Erythroblast (primary cell): ENCODE measurements around the gene ONECUT1.

Experiments
- DNase-seq, 2 experiments: peaks; one replicate each; lab custom pipeline; 2025; lab: John Stamatoyannopoulos, UW
- GATA1 ChIP-seq: IDR thresholded peaks from 2 replicates; pipeline ENCODE4 v1.6.1; 2011; ENCODE audit warnings: low read depth, mild to moderate bottlenecking, control low read depth, low read length, moderate library complexity
- POLR2A ChIP-seq: IDR thresholded peaks from 2 replicates; pipeline ENCODE4 v1.6.1; 2011; ENCODE audit warnings: mild to moderate bottlenecking, low read length

ONECUT1 gene

DNA sequence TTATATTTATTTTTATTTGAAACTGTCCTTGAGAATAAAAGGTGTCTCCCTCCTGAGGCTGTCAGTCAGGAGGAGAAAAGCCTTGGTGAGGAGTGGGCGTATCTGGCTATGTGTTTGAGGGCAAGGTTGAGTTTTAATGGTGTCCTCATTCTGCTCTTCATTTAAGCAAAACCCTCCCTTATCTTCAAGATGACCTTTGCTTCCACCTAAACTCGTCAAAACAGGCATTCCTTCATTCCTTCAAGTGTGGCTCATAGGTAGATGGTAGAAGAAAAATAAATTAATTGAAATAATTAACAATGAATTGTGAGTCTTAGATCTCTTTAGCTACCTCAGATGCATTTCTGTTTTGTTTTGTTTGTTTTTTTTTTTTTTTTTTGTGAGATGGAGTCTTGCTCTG is 71.6 kb downstream of the ONECUT1 start:
- DNase-seq = no peak
- TF ChIP-seq POLR2A (no peak), GATA1 (no peak)

DNA sequence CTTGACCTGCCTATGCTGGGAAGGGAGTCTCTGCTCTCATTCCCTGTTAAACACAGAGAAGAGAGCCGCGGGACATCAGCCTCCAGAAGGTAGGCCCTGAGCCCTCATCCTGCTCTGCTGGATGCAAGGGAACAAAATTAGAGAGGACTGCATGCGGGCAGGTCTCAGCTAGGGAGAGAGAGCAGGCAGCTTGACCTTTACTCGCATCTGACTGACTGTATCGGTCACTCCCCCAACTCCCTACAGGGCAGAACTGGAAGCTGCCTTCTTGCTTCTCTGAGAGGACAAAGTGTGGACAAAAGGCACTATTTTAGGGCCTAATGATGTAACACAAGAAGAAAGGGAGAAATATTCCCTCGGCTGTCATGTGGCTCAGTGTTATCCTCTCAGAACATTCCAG is 72.2 kb downstream of the ONECUT1 start:
- no peak for TF ChIP-seq POLR2A
- no peak for TF ChIP-seq GATA1
- no peak for DNase-seq

DNA sequence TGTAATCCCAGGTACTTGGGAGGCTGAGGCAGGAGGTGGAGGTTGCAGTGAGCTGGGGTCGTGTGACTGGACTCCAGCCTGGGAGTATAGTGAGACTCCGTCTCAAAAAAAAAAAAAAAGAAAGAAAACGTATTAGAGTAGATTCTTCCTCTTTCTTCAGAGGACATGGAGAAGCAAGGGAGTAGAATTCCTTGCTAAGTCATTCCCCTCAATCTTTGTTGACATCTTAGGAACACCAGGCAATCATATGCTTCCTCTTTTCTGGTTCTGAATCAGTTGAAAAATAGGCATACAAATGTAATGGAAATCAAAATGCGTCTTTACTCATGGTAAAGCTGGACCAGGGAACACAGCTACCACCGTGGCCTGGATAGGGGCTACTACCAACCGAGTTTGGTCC is 72.7 kb downstream of the ONECUT1 start:
- no peak for DNase-seq
- no peak for TF ChIP-seq POLR2A
- no peak for TF ChIP-seq GATA1

DNA sequence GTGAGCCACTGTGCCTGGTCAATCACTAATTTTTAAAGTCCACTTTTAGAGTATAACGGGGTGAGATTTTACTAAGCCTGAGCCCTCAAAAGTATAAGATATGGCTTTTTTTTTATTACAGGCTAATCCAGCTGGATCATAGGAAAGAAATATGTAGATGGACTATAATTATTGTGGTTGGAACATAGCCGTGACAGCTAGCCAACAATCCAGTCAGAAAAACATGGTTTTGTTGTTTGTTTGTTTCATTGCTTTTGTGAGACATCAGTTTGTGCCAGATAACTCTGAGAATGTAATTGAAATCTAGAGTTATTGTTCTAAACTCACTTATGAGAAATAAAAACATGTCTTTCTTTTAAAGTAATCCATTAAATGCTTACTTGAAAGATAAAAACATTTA is 73.6 kb downstream of the ONECUT1 start:
- DNase-seq = no peak
- TF ChIP-seq POLR2A = no peak
- TF ChIP-seq GATA1 = no peak

DNA sequence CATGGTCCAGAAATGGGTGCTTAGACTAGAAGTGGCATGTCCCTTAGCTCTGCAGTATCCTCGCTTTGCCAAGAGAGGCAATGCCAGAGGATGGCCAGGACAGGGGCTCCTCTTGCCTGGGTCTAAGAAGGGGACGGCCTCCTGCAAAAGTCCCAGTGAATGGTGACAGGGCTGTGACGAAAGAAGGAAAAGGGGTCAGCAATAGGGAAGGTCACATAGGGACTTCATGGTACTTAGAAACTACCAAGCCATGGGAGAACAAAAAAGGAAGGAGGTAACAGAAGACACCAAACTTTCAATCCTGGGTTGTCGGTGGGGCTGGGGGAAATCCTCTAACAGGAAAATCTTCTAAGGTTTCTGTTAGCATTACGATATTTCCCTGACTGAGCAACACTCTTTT is 74.7 kb downstream of the ONECUT1 start:
- DNase-seq = no peak
- TF ChIP-seq GATA1 (no peak), POLR2A (no peak)

DNA sequence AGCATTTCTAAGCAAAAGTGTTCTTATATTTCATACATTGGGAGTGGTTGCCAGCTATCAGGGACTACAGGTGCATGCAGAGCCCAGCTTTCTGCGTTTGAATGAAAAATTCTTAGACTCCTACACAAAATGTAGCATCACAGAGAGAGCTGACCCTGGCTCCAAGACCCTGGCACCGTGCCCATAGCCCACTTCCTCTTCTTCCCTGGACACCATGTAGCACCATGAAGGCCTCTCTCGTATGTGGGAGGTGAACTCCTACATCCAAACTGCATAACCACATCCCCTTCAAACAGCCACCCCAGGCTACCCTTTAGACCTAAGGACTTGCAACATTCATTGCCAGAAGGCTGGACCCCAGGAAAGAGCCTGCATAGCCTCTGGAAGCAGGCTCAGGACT is 75.2 kb downstream of the ONECUT1 start:
- DNase-seq = no peak
- TF ChIP-seq GATA1 = no peak
- no peak for TF ChIP-seq POLR2A

DNA sequence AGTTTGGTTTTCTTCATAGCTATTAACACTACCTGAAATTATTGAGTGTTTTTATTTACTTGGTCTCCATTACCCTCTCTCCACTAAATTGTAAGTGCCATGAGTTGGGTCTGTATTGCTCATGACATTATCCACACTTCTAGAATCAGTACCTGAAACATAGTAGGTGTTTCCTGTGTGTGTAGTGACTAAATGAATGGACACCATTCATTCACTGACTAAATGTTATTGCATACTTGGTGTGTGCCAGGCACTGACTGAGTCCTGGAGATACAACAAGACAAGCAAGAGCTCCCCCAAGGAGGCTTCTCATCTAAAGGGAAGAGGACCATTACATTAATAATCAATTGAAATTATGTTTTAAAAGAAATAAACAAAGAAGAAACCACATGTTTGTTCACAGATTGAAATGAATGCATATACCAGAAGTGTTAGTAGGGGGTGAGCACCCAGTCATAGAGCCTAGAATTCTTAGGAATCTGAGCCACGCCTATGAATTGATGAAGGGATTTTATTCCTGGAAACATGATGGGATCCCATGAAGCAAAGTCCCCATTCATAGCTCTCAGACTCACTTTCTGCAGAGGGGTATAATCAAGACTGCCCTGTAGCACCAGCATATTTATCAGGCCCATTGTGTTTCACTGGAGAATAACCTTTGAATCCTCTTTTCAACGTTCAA is 79.3 kb downstream of the ONECUT1 start:
- DNase-seq = no peak

DNA sequence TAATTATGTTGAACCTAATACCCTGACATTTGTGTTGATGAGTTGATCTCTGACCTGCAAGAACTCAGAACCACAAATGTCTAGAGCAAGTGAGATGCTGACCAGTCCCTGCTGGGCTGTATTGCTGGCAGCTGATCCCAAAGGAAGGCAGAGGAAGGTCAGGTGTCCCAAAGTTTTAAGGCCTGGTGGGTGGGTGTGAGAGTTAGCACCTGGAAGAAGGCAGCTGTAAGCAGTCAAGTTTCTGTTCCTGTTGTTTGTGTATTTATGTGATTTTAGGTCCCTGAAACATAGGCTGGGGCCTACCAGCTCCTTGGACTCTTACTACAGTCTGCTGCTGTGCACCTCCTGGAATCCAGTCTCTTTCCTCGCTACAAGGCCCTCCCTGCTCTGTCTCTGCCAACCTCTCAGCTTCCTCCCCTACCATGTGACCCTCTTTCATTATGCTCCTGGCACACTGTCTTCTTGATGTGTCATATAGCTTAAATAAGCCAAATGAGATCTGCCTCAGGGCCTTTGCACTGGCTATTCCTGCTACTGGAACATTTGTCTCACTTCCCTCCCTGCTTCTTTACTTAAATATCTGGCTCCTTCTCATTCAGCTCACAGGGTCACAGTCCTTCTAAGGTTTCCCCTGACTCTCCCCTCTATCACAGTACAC is 80.0 kb downstream of the ONECUT1 start:
- no peak for DNase-seq
- TF ChIP-seq GATA1 (no peak), POLR2A (no peak)

More for the DNA sequence above, 79.3 kb downstream of the ONECUT1 start:
- TF ChIP-seq GATA1 (no peak), POLR2A (no peak)

DNA sequence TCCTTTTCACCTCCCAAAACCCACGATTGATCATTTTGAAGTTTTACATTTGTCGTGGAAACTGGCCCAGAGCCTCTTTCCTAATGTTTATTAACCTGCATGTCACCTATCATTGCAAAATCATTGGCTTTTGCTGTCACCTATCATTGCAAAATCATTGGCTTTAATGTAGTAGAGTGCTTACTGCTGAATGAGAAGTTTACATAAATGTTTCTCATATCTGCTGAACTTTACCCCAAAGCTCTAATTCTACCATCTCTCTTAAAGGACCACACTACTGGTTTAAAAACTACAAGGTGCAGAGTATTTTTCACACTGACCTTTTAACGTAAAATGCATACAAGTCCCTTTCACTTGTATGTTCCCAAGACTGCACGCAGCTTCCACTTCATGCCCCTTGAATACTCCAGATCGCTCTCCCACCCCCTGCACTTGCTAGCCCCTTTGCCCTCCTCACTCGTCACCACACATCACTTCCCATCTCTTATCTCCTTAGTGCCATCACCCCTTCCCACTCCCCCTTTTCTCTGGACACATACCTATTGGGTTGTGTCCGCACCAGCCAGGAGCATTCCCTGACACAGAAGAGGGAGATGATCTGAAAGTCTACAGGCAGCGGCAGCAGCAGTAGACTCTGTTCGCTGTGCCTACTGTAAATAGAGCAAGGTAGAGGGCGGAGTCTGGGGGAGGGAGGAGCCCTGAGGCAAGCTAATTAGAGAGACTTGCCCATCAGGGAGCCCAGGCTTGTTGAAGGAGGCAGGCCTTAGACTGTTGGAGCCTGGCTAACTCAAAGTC is 80.8 kb downstream of the ONECUT1 start:
- DNase-seq = no peak
- no peak for TF ChIP-seq GATA1
- TF ChIP-seq POLR2A = no peak
